ENCODE measurements around the gene TTL. TPM values are rescaled to one million over a fixed set of nuclear protein-coding genes. Genes with fewer than 3 reads are reported as not detected.
"Not testable (repeated sequence)": the region's sequence is repeated elsewhere in the genome, so short reads cannot be mapped to it uniquely, and the experiment has no call there.

TTL gene
- total RNA-seq, 1 experiment from 2014 or later = 81.5 TPM

DNA sequence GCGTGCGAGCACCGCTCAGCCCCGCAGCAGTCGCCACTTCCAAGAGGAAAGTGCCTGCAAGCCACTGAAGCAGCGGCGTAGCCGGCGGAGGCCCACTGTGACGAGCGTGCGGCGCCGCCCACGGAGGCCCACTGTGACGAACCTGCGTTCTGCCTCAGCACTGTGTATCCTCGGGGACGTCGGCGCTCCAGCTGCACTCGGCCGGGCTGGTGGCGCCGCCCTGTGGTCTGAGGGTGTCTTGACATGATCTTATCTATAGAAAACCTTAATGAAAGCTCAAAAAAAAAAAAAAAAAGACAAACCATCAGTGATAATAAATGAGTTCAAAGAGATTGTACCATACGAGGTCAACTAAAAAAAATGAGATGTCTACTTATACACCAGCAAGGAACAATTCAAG is 48.5 kb upstream of the TTL start, which contains the start of gene RGPD8:
Gene RGPD8 (minus strand): TSS at position 166 of the 400 bp plus-strand sequence. CDS start 192 bp downstream, outside the sequence.
- TF ChIP-seq CTCF (IDR thresholded peaks at IDR 0.05) = peak; percentile 73
- peak within 1 kb of the TSS; percentile 40 to 57 for H3K4me3 ChIP-seq (ENCODE audit: low read depth in 2 of 2, low read length in 2 of 2)
- H3K4me1 ChIP-seq (ENCODE audit: control insufficient read depth, insufficient read depth, low read length); BruUV-seq (replicated peaks); H3K9me3 ChIP-seq (ENCODE audit: control insufficient read depth, insufficient read depth, low read depth, low read length); H3K36me3 ChIP-seq (ENCODE audit: control insufficient read depth, insufficient read depth, low read length); in situ Hi-C loops (cut with HindIII; ENCODE audit: low pct_unique_long_range_greater_than_20kb, low sequenced_read_pairs); intact Hi-C loops (cut with micrococcal nuclease; ENCODE audit: unreplicated experiment); H3K27me3 ChIP-seq (ENCODE audit: control insufficient read depth, insufficient read depth, low read length): not testable (repeated sequence)
- CTCF ChIA-PET = interaction anchor here (0.5 to 0.6 kb wide), 7 partner anchors 33 to 312 kb away, joined by 3 to 5 read pairs (median 3); partner anchors contain the start of gene ZC3H8
- ATAC-seq = peak; percentile 97
- POLR2A ChIA-PET = interaction anchor here (0.6 kb wide), 1 partner anchor 126 kb away, joined by 4 read pairs; no protein-coding TSS in a partner anchor
- peak; percentile 24 for DNase-seq (ENCODE audit: low read depth, low spot score)
- H3K27ac ChIP-seq (ENCODE audit: low read length) = peak within 1 kb of the TSS; percentile 23; the same call in 1 of the 2 replicates

DNA sequence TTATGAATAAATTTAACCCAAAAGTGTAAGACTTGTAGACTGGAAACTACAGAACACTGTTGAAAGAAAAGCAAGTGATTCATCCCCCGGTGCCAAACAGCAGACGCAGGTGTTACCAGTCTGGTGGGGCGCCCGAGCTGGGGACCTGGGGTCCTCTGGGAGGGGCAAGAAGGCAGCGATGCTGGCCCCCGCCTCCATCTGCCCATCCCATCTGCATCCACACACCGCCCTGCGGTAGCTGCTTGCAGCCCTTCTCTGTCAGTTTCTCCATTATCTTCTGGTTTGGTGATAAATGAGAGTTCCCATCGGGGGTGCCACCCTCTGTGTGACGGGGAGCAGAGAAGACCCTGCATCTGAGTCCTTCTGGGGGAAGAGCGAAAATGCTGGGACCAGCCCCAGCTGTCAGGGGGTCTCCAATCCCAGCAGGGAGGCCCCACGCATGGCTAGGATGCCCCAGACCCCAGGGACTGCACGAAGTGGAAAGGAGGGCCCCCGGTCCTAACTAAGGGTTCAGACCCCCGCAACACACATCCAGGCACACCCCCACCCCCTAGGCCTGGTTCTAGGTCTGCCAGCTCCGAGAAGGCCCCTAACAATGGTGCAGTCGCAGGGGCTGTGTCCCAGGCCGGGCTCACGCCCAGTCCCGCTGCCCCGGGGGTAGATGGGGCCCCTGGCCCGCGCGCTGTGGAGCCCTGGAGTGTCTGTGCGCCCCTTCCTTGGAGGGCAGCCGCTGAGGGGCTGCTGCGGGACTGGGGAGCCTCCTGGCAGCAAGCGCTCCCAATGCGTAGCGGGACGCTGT is 47.8 kb upstream of the TTL start:
- ATAC-seq (no peak), DNase-seq (ENCODE audit: low read depth, low spot score) (no peak)
- no peaks in the 10 kb centered on the region for H3K4me1 ChIP-seq (ENCODE audit: control insufficient read depth, insufficient read depth, low read length)
- ChIA-PET POLR2A (no interaction called here), CTCF (no interaction called here)
- intact Hi-C loops (cut with micrococcal nuclease; ENCODE audit: unreplicated experiment) (no loop called here), in situ Hi-C loops (cut with HindIII; ENCODE audit: low pct_unique_long_range_greater_than_20kb, low sequenced_read_pairs) (no loop called here)
- no TSS peak for BruUV-seq (replicated peaks)
- no peaks in the 10 kb centered on the region for H3K9me3 ChIP-seq (ENCODE audit: control insufficient read depth, insufficient read depth, low read depth, low read length)
- no peak overlapping the region for H3K27ac ChIP-seq (ENCODE audit: low read length)
- H3K27me3 ChIP-seq (ENCODE audit: control insufficient read depth, insufficient read depth, low read length) = no peaks in the 10 kb centered on the region
- H3K4me3 ChIP-seq (ENCODE audit: low read depth in 2 of 2, low read length in 2 of 2) = no peak overlapping the region
- no peaks in the 10 kb centered on the region for H3K36me3 ChIP-seq (ENCODE audit: control insufficient read depth, insufficient read depth, low read length)
- TF ChIP-seq SIN3A (IDR thresholded peaks at IDR 0.05; ENCODE audit: borderline replicate concordance, insufficient read depth, low read depth, low read length) = no peak
- no peak for TF ChIP-seq TCF7L2 (IDR thresholded peaks at IDR 0.05; ENCODE audit: low read depth, low read length)
- TF ChIP-seq CTCF (IDR thresholded peaks at IDR 0.05) = no peak
- TF ChIP-seq POLR2AphosphoS5 (IDR thresholded peaks at IDR 0.05; ENCODE audit: low read depth, low read length) = no peak
- no peak for TF ChIP-seq REST (IDR thresholded peaks at IDR 0.05; ENCODE audit: insufficient read depth in 1 of 2, low read depth in 2 of 2, low read length in 1 of 2)

- H3K9me3 ChIP-seq (ENCODE audit: control insufficient read depth, insufficient read depth, low read depth, low read length); intact Hi-C loops (cut with micrococcal nuclease; ENCODE audit: unreplicated experiment); in situ Hi-C loops (cut with HindIII; ENCODE audit: low pct_unique_long_range_greater_than_20kb, low sequenced_read_pairs); H3K4me3 ChIP-seq (ENCODE audit: low read depth in 2 of 2, low read length in 2 of 2); BruUV-seq (replicated peaks); H3K27ac ChIP-seq (ENCODE audit: low read length); POLR2A ChIA-PET; CTCF ChIA-PET; H3K4me1 ChIP-seq (ENCODE audit: control insufficient read depth, insufficient read depth, low read length); ATAC-seq; H3K36me3 ChIP-seq (ENCODE audit: control insufficient read depth, insufficient read depth, low read length); DNase-seq (ENCODE audit: low read depth, low spot score); H3K27me3 ChIP-seq (ENCODE audit: control insufficient read depth, insufficient read depth, low read length): not testable (repeated sequence)
Measured at GRCh38 chr2:112434890-112435715, 46.9 kb upstream of the TTL start.

DNA sequence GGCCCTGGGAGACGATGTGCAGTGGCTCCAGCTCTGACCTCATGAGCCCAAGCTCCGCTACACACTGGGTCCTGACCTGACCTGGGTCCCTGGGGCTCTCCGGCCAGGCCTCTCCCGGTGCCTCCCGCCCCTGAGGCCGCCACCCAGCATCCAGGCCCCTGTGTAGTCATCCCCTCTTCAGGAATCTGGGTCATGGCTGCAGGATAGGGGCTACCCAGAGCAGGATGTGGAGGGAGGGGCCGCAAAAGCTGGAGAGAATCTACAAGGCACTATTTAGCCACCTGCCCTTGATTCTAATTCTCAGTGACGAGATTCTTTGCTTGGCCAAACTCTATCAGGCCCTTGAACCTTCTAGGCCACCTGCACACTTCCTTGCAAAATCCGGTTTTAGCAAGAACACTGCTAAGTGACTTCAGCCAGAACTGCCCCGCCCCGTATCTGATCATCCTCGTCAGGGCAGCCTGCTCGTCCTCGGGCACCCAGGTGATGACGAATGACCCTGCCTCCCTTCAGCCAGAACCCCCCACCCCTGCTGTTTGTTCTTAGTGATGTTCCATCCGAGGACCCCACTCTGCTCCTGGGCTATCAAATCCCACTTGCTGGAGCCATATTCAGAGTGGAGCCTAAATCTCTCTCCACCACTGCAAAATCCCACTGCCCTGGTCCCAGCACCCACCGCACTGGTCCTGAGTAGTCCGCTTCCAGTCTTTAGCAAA is 46.1 kb upstream of the TTL start:
- intact Hi-C loops (cut with micrococcal nuclease; ENCODE audit: unreplicated experiment); in situ Hi-C loops (cut with HindIII; ENCODE audit: low pct_unique_long_range_greater_than_20kb, low sequenced_read_pairs); H3K27me3 ChIP-seq (ENCODE audit: control insufficient read depth, insufficient read depth, low read length); H3K4me3 ChIP-seq (ENCODE audit: low read depth in 2 of 2, low read length in 2 of 2); H3K9me3 ChIP-seq (ENCODE audit: control insufficient read depth, insufficient read depth, low read depth, low read length); BruUV-seq (replicated peaks); CTCF ChIA-PET; H3K4me1 ChIP-seq (ENCODE audit: control insufficient read depth, insufficient read depth, low read length); H3K36me3 ChIP-seq (ENCODE audit: control insufficient read depth, insufficient read depth, low read length); POLR2A ChIA-PET; H3K27ac ChIP-seq (ENCODE audit: low read length); ATAC-seq; DNase-seq (ENCODE audit: low read depth, low spot score): not testable (repeated sequence)
